Thyroid gland (tissue), 4 donors: ENCODE data around the gene CXCR2. TPM values are rescaled to one million over a fixed set of nuclear protein-coding genes. Genes with fewer than 3 reads are reported as not detected.

Experiments used
- DNase-seq, 2 donors: peaks; one replicate each; pipeline ENCODE4 v3.0.0-alpha.2; 2019
- H3K27ac ChIP-seq, 3 donors: fragments of 200-600 bp; sonication (generic); 1 replicate in 2 of 3; 2 replicates in 1 of 3; pipeline ENCODE4 v1.5.1; 2016 to 2019; ENCODE audit warnings: mild to moderate bottlenecking in 1 of 3, moderate library complexity in 1 of 3
- H3K27me3 ChIP-seq: fragments of 200-600 bp; sonication (generic); one replicate; pipeline ENCODE4 v1.5.1; 2019
- H3K36me3 ChIP-seq, 2 donors: fragments of 200-600 bp; sonication (generic); one replicate each; pipeline ENCODE4 v1.5.1; 2016 to 2019
- H3K4me1 ChIP-seq, 2 donors: fragments of 200-600 bp; sonication (generic); one replicate each; pipeline ENCODE4 v1.5.1; 2017 to 2019
- H3K4me3 ChIP-seq, 3 donors: fragments of 200-600 bp; sonication (generic); replicated peaks in 1 of 3; 1 replicate in 2 of 3; 2 replicates in 1 of 3; pipeline ENCODE4 v1.5.1; 2016; ENCODE audit warnings: mild to moderate bottlenecking in 1 of 3
- H3K9me3 ChIP-seq: fragments of 200-600 bp; sonication (generic); one replicate; pipeline ENCODE4 v1.5.1; 2017
- CTCF ChIP-seq, 6 experiments: fragments of 200-600 bp in 3 of 6; fragments of 450-650 bp in 3 of 6; sonication (generic) in 3 of 6; IDR thresholded peaks; one replicate each; pipeline ENCODE4 v1.5.1; 2016 to 2019; ENCODE audit warnings: antibody characterized with exemption in 6 of 6, mild to moderate bottlenecking in 2 of 6, inconsistent platforms in 1 of 6, moderate library complexity in 1 of 6
- POLR2A ChIP-seq, 2 donors: fragments of 450-650 bp; IDR thresholded peaks; one replicate each; pipeline ENCODE4 v1.6.1; 2017; ENCODE audit warnings: antibody characterized with exemption in 2 of 2, mild to moderate bottlenecking in 2 of 2, moderate library complexity in 1 of 2
- WGBS, 2 donors: methylation state at CpG; one replicate each; pipeline ENCODE4 v1.1.5; 2017; 5-methylcytosine and 5-hydroxymethylcytosine counted together
- intact Hi-C: fragments of 100-400 bp; cut with DNase I; formaldehyde crosslinking; loops from one replicate; pipeline ENCODE4 v1.15.1; 2023
- total RNA-seq, 4 donors: library from RNA; depleted of rRNA; stranded (reverse); fragments of >200 nt; gene quantifications; one replicate each; pipeline ENCODE4 v1.2.3, GENCODE V29; 2016

CXCR2 gene
- total RNA-seq, 4 donors from 2014 or later, result 0.59 TPM; not detected in 3

- TF ChIP-seq CTCF (IDR thresholded peaks at IDR 0.05) (no peak), POLR2A (IDR thresholded peaks at IDR 0.05) (no peak)
- Histone ChIP-seq H3K4me3 (no peak overlapping the region), H3K36me3 (no peaks in the 10 kb centered on the region), H3K27me3 (no peaks in the 10 kb centered on the region), H3K9me3 (no peaks in the 10 kb centered on the region), H3K4me1 (no peaks in the 10 kb centered on the region), H3K27ac (no peak overlapping the region)
- WGBS, 2 donors, result 69 to 75% methylated on average over 9 of the region's 9 CpGs
- intact Hi-C loops, result loop anchor here (10.0 kb wide), 2 partner anchors 74 to 284 kb away; no protein-coding TSS in a partner anchor
- no peak for DNase-seq
Observed at GRCh38 chr2:218180467-218181114, 54.8 kb downstream of the CXCR2 start.

- intact Hi-C loops, result loop anchor here (10.0 kb wide), 2 partner anchors 70 to 280 kb away; no protein-coding TSS in a partner anchor
- H3K27me3 ChIP-seq, result no peaks in the 10 kb centered on the region
- H3K9me3 ChIP-seq, result no peaks in the 10 kb centered on the region
- no peaks in the 10 kb centered on the region for H3K36me3 ChIP-seq
- H3K4me3 ChIP-seq, result no peak overlapping the region
- WGBS, 2 donors, result 88 to 93% methylated on average over 1 of the region's 1 CpG
- DNase-seq, result no peak
- H3K4me1 ChIP-seq, result peaks cover 0 to 4% of the 10 kb centered on the region in 2 donors
- no peak overlapping the region for H3K27ac ChIP-seq
- TF ChIP-seq POLR2A (IDR thresholded peaks at IDR 0.05) (no peak), CTCF (IDR thresholded peaks at IDR 0.05) (no peak)
Observed at GRCh38 chr2:218184331-218184730, 58.5 kb downstream of the CXCR2 start.

- intact Hi-C loops, result loop anchor here (10.0 kb wide), 2 partner anchors 68 to 278 kb away; no protein-coding TSS in a partner anchor
- H3K27me3 ChIP-seq, result no peaks in the 10 kb centered on the region
- no peaks in the 10 kb centered on the region for H3K9me3 ChIP-seq
- no peak overlapping the region for H3K27ac ChIP-seq
- no peaks in the 10 kb centered on the region for H3K36me3 ChIP-seq
- peak; percentile 64 to 65 for DNase-seq
- WGBS, 2 donors, result 36 to 39% methylated on average over 8 of the region's 8 CpGs
- no peak overlapping the region for H3K4me3 ChIP-seq
- TF ChIP-seq CTCF (IDR thresholded peaks at IDR 0.05), result peak; percentile 49 to 84 (median 72)
- no peak for TF ChIP-seq POLR2A (IDR thresholded peaks at IDR 0.05)
- peaks cover 0 to 4% of the 10 kb centered on the region in 2 donors for H3K4me1 ChIP-seq
Observed at GRCh38 chr2:218186355-218186766, 60.5 kb downstream of the CXCR2 start.

Other genes with a start within 250 kb of the CXCR2 start
- 100 to 1,000 TPM; 169 to 316 (median 229) TPM for gene TNS1, start 123.0 kb upstream of the CXCR2 start, total RNA-seq
- gene RUFY4, start 56.8 kb upstream of the CXCR2 start, total RNA-seq, result not detected
- under 1 TPM in 3 of 4 donors, not detected in 1; 0.13 to 0.50 (median 0.29) TPM for gene CXCR1, start 40.9 kb downstream of the CXCR2 start, total RNA-seq
- gene ARPC2, start 91.2 kb downstream of the CXCR2 start, total RNA-seq, result 100 to 1,000 TPM; 157 to 219 (median 170) TPM
- gene GPBAR1, start 135.0 kb downstream of the CXCR2 start, total RNA-seq, result 1 to 10 TPM in 2 of 4 donors, under 1 TPM in 2; 0.63 to 2.1 (median 1.4) TPM
- gene AAMP, start 144.1 kb downstream of the CXCR2 start, total RNA-seq, result 100 to 1,000 TPM in 3 of 4 donors, 10 to 100 TPM in 1; 86.9 to 175 (median 121) TPM
- gene PNKD, start 144.5 kb downstream of the CXCR2 start, total RNA-seq, result 100 to 1,000 TPM in 1 of 4 donors, 10 to 100 TPM in 3; 57.0 to 110 (median 81.8) TPM
- gene TMBIM1, start 166.5 kb downstream of the CXCR2 start, total RNA-seq, result 100 to 1,000 TPM; 272 to 341 (median 287) TPM
- 1 to 10 TPM in 3 of 4 donors, under 1 TPM in 1; 0.54 to 5.5 (median 2.9) TPM for gene CATIP, start 230.8 kb downstream of the CXCR2 start, total RNA-seq